B cell (primary cell): ENCODE measurements around the gene MRTFA. TPM values are rescaled to one million over a fixed set of nuclear protein-coding genes. Genes with fewer than 3 reads are reported as not detected.
"Not testable (repeated sequence)": the region's sequence is repeated elsewhere in the genome, so short reads cannot be mapped to it uniquely, and the experiment has no call there.

Experiments
- ATAC-seq: fragments of 200-7000 bp; cut with Tn5 transposase; one replicate; pipeline ENCODE4 v1.10.0; 2021; ENCODE audit warnings: low read depth, mild to moderate bottlenecking, moderate number of reproducible peaks, moderate library complexity
- CTCF ChIA-PET: fragments of 350-600 bp; sonication (Branson Sonifier 250); formaldehyde crosslinking; loops from one replicate; lab custom pipeline; 2021; ENCODE audit warnings: antibody characterized with exemption, inconsistent platforms; lab: Charles Lee
- POLR2A ChIA-PET: fragments of 350-600 bp; sonication (Branson Sonifier 250); formaldehyde crosslinking; loops from one replicate; lab custom pipeline; 2021; ENCODE audit warnings: antibody characterized with exemption; lab: Charles Lee
- DNase-seq: peaks from one replicate; pipeline ENCODE4 v3.0.0; 2013
- H2AFZ ChIP-seq: 2 replicates; pipeline ENCODE4 v1.6.1; 2012; ENCODE audit warnings: mild to moderate bottlenecking, low read depth, low read length; ENCODE audit not compliant: insufficient read depth, poor library complexity, severe bottlenecking
- H3K27ac ChIP-seq, 2 donors: 1 replicate in 1 of 2; 2 replicates in 1 of 2; pipeline ENCODE4 v1.5.1; 2012 to 2013; ENCODE audit warnings: low read length in 2 of 2, mild to moderate bottlenecking in 2 of 2, moderate library complexity in 1 of 2
- H3K27me3 ChIP-seq, 4 experiments: fragments of 200-600 bp in 1 of 4; sonication (generic) in 1 of 4; replicated peaks in 1 of 4; 1 replicate in 2 of 4; 2 replicates in 2 of 4; pipeline versions ENCODE4 v1.6.1 to v1.7.0; 2013 to 2016; ENCODE audit warnings: low read length in 3 of 4, mild to moderate bottlenecking in 2 of 4, mixed read lengths in 1 of 4, moderate library complexity in 1 of 4; ENCODE audit not compliant: insufficient read depth in 4 of 4, control insufficient read depth in 3 of 4; ENCODE audit errors: control extremely low read depth in 1 of 4
- H3K36me3 ChIP-seq, 2 experiments: replicated peaks in 1 of 2; 1 replicate in 1 of 2; 2 replicates in 1 of 2; pipeline versions ENCODE4 v1.6.1 to v1.7.1; 2013; ENCODE audit warnings: low read length in 1 of 2; ENCODE audit not compliant: insufficient read depth in 2 of 2, control insufficient read depth in 1 of 2; ENCODE audit errors: control extremely low read depth in 1 of 2, extremely low read depth in 1 of 2
- H3K4me1 ChIP-seq, 2 donors: fragments of 200-600 bp in 1 of 2; sonication (generic) in 1 of 2; 1 replicate in 1 of 2; 2 replicates in 1 of 2; pipeline versions ENCODE4 v1.5.1 to v1.6.1; 2013 to 2017; ENCODE audit warnings: low read length in 2 of 2; ENCODE audit not compliant: control insufficient read depth in 2 of 2, insufficient read depth in 2 of 2
- H3K4me2 ChIP-seq: replicated peaks from 2 replicates; pipeline ENCODE3; 2012; ENCODE audit warnings: mild to moderate bottlenecking, low read depth, low read length; ENCODE audit not compliant: poor library complexity, severe bottlenecking
- H3K4me3 ChIP-seq, 5 experiments: fragments of 200-600 bp in 1 of 5; sonication (generic) in 1 of 5; 1 replicate in 3 of 5; 2 replicates in 2 of 5; pipeline versions ENCODE4 v1.5.1 to v1.7.0; 2011 to 2016; ENCODE audit warnings: low read length in 4 of 5, mild to moderate bottlenecking in 4 of 5, low read depth in 2 of 5, control low read depth in 1 of 5, moderate library complexity in 1 of 5; ENCODE audit not compliant: insufficient read depth in 1 of 5; ENCODE audit errors: control extremely low read depth in 1 of 5, extremely low read depth in 1 of 5
- H3K79me2 ChIP-seq: fragments of 200-600 bp; sonication (generic); one replicate; pipeline ENCODE4 v1.6.0; 2016; ENCODE audit warnings: low read length; ENCODE audit not compliant: control insufficient read depth, insufficient read depth
- H3K9ac ChIP-seq: fragments of 200-600 bp; sonication (generic); 2 replicates; pipeline ENCODE4 v1.6.1; 2017; ENCODE audit warnings: mild to moderate bottlenecking, low read length, moderate library complexity
- H3K9me3 ChIP-seq, 3 donors: one replicate each; pipeline versions ENCODE4 v1.6.1 to v1.7.1; 2013; ENCODE audit warnings: low read length in 2 of 3; ENCODE audit not compliant: control insufficient read depth in 2 of 3, insufficient read depth in 1 of 3; ENCODE audit errors: control extremely low read depth in 1 of 3
- H4K20me1 ChIP-seq: 2 replicates; pipeline ENCODE4 v1.6.0; 2012; ENCODE audit warnings: mild to moderate bottlenecking, low read length; ENCODE audit not compliant: insufficient read depth, control insufficient read depth, poor library complexity, severe bottlenecking
- H3K27ac Mint-ChIP-seq: one replicate; pipeline ENCODE4 v1.8.0; 2021; ENCODE audit warnings: mixed read lengths
- H3K27me3 Mint-ChIP-seq: one replicate; pipeline ENCODE4 v1.8.0; 2021; ENCODE audit warnings: mixed read lengths
- H3K4me1 Mint-ChIP-seq: one replicate; pipeline ENCODE4 v1.8.0; 2021; ENCODE audit warnings: mixed read lengths
- H3K4me3 Mint-ChIP-seq: one replicate; pipeline ENCODE4 v1.8.0; 2021; ENCODE audit warnings: mixed read lengths
- H3K9me3 Mint-ChIP-seq: one replicate; pipeline ENCODE4 v1.8.0; 2022; ENCODE audit warnings: mixed read lengths; ENCODE audit not compliant: insufficient read depth
- CTCF ChIP-seq: fragments of 200-600 bp; IDR thresholded peaks from one replicate; pipeline ENCODE4 v1.8.0; 2022; ENCODE audit warnings: antibody characterized with exemption, mild to moderate bottlenecking
- EZH2 ChIP-seq: IDR thresholded peaks from 2 replicates; pipeline ENCODE4 v1.6.1; 2012; ENCODE audit warnings: borderline replicate concordance, low read depth, mild to moderate bottlenecking, moderate library complexity, low read length; ENCODE audit not compliant: insufficient read depth, poor library complexity, severe bottlenecking
- WGBS: methylation state at CpG from one replicate; pipeline ENCODE4 v1.1.5; 2013; ENCODE audit warnings: missing lambda C conversion rate; ENCODE audit not compliant: insufficient coverage; 5-methylcytosine and 5-hydroxymethylcytosine counted together
- intact Hi-C: fragments of 100-400 bp; cut with micrococcal nuclease; formaldehyde crosslinking; loops from one replicate; pipeline ENCODE4 v1.10.0; 2022
- polyA plus RNA-seq: library from polyadenylated mRNA; depleted of rRNA; stranded (reverse); fragments of >200 nt; gene quantifications from 2 replicates; pipeline ENCODE4 v1.2.3, GENCODE V29; 2012
- total RNA-seq, 2 donors: library from RNA; stranded (reverse); fragments of 120-200 nt in 1 of 2; gene quantifications; 1 replicate in 1 of 2; 2 replicates in 1 of 2; pipeline versions ENCODE4 v1.2.3 to v1.2.4, GENCODE V29; 2013 to 2022

The MRTFA gene
- total and polyA plus RNA-seq, 2 donors (not counting 1 experiment from before 2014, with no cell fraction given): 28.9 to 82.6 TPM

- Histone ChIP-seq H3K4me1 (peaks cover 7 to 11% of the 10 kb centered on the region in 2 donors), H2AFZ (no peak overlapping the region), H3K36me3 (no peaks in the 10 kb centered on the region), H3K79me2 (no peaks in the 10 kb centered on the region), H3K27me3 (no peaks in the 10 kb centered on the region), H4K20me1 (no peaks in the 10 kb centered on the region), H3K4me3 (no peak overlapping the region), H3K9ac (no peak overlapping the region), H3K27ac (no peak overlapping the region), H3K4me2 (no peak overlapping the region), H3K9me3 (no peaks in the 10 kb centered on the region)
- TF ChIP-seq EZH2: no peak
- TF ChIP-seq CTCF: no peak
- H3K27ac Mint-ChIP-seq: no peak overlapping the region
- no peak for DNase-seq
- no peak for ATAC-seq
- WGBS: 100% methylated on average over 4 of the region's 6 CpGs
- H3K27me3 Mint-ChIP-seq: no peaks in the 10 kb centered on the region
- CTCF ChIA-PET: interaction anchor here (1.5 kb wide), 1 partner anchor 13 kb away, joined by 4 read pairs; no protein-coding TSS in a partner anchor
- POLR2A ChIA-PET: no interaction called here
- peaks cover 13% of the 10 kb centered on the region for H3K4me1 Mint-ChIP-seq
- no peak overlapping the region for H3K4me3 Mint-ChIP-seq
- no peaks in the 10 kb centered on the region for H3K9me3 Mint-ChIP-seq
- intact Hi-C loops: no loop called here
These were observed 22.6 kb upstream of the MRTFA start for GRCh38 chr22:40659166-40659565.

GRCh38 chr22:40656651-40657050 is 20.1 kb upstream of the MRTFA start:
- DNase-seq, H3K9me3 Mint-ChIP-seq, H3K27ac ChIP-seq, H3K4me3 Mint-ChIP-seq, ATAC-seq, H3K27me3 Mint-ChIP-seq, H3K79me2 ChIP-seq, intact Hi-C loops, H3K9me3 ChIP-seq, H3K9ac ChIP-seq, H3K27ac Mint-ChIP-seq, H3K27me3 ChIP-seq, H3K4me3 ChIP-seq, H3K4me2 ChIP-seq, H3K36me3 ChIP-seq, H2AFZ ChIP-seq, POLR2A ChIA-PET, H4K20me1 ChIP-seq: not testable (repeated sequence)
- H3K4me1 ChIP-seq: peaks cover 7 to 11% of the 10 kb centered on the region in 2 donors
- CTCF ChIA-PET: interaction anchor here (2.4 kb wide), 1 partner anchor 11 kb away, joined by 8 read pairs; no protein-coding TSS in a partner anchor
- peaks cover 15% of the 10 kb centered on the region for H3K4me1 Mint-ChIP-seq
- 99% methylated on average over 8 of the region's 10 CpGs for WGBS

- H3K4me2 ChIP-seq, H3K4me1 ChIP-seq, H3K9me3 Mint-ChIP-seq, H3K27me3 ChIP-seq, H3K27ac Mint-ChIP-seq, H3K27ac ChIP-seq, H3K9me3 ChIP-seq, H4K20me1 ChIP-seq, H3K27me3 Mint-ChIP-seq, intact Hi-C loops, H3K4me3 ChIP-seq, H2AFZ ChIP-seq, H3K4me3 Mint-ChIP-seq, ATAC-seq, DNase-seq, H3K9ac ChIP-seq, H3K36me3 ChIP-seq, H3K79me2 ChIP-seq: not testable (repeated sequence)
- ChIA-PET CTCF (interaction anchor here (0.7 to 2.4 kb wide), 2 partner anchors 10 to 91 kb away, joined by 3 to 8 read pairs; no protein-coding TSS in a partner anchor), POLR2A (interaction anchor here (0.6 kb wide), 1 partner anchor 17 kb away, joined by 9 read pairs; no protein-coding TSS in a partner anchor)
- H3K4me1 Mint-ChIP-seq: peaks cover 13% of the 10 kb centered on the region
- WGBS: 50% methylated on average over 2 of the region's 3 CpGs
These were observed 19.4 kb upstream of the MRTFA start for GRCh38 chr22:40655941-40656340.
